ENCODE measurements around the gene MPV17L2. TPM values are rescaled to one million over a fixed set of nuclear protein-coding genes. Genes with fewer than 3 reads are reported as not detected.

MPV17L2 gene
- total RNA-seq, 1 donor from 2014 or later = 9.5 TPM

- FAIRE-seq (no peak), DNase-seq (ENCODE audit: low read depth) (no peak)
- no peaks in the 10 kb centered on the region for H3K27me3 ChIP-seq (ENCODE audit: control insufficient read depth, insufficient read depth, low read length)
- no peak overlapping the region for H3K4me3 ChIP-seq (ENCODE audit: low read depth, low read length)
- peaks cover 16% of the 10 kb centered on the region for H3K36me3 ChIP-seq (ENCODE audit: control insufficient read depth, insufficient read depth, low read length)
- TF ChIP-seq CTCF (IDR thresholded peaks at IDR 0.05; ENCODE audit: insufficient read depth, low read length, severe bottlenecking) = no peak
These were observed 22.2 kb upstream of the MPV17L2 start for GRCh38 chr19:18170714-18171255.

DNA sequence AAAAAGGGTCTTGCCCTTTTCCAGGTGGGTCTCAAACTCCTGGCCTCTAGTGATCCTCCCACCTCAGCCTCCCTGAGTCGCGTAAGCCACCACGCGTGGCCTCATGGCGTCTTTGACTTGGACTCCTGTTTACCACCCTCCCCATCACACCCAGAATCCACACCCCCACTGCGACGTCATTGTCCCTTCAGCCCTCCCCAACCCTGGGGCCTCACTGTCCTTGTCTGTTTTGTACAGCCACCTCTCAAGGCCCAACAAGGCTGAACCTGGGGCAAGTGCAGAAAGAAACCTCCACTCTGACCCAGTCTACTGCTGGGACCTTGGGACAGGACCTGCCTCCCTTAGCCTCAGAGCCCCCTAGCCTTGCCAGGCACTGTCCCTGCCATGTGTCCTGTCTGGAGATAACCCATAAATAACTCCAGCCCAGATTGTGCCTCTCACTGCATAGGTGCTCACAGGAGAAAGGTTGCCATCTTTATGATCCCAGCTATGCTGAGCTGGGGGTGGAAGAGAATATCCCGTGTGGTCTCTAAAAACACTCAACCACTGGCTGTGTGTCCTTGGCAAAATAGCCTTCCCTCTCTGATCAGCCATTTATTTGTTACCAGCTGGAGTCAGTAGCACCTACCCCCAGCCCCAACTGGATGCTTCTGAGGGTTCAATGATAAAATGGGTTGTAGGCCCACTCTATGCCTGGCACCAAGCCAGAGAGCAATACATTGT, 21.3 kb upstream of the MPV17L2 start:
- FAIRE-seq (no peak), DNase-seq (ENCODE audit: low read depth) (no peak)
- Histone ChIP-seq H3K27me3 (ENCODE audit: control insufficient read depth, insufficient read depth, low read length) (no peaks in the 10 kb centered on the region), H3K36me3 (ENCODE audit: control insufficient read depth, insufficient read depth, low read length) (peaks cover 12% of the 10 kb centered on the region), H3K4me3 (ENCODE audit: low read depth, low read length) (no peak overlapping the region)
- no peak for TF ChIP-seq CTCF (IDR thresholded peaks at IDR 0.05; ENCODE audit: insufficient read depth, low read length, severe bottlenecking)

GRCh38 chr19:18172331-18173053, 20.5 kb upstream of the MPV17L2 start:
- Histone ChIP-seq H3K36me3 (ENCODE audit: control insufficient read depth, insufficient read depth, low read length) (peaks cover 9% of the 10 kb centered on the region), H3K27me3 (ENCODE audit: control insufficient read depth, insufficient read depth, low read length) (no peaks in the 10 kb centered on the region), H3K4me3 (ENCODE audit: low read depth, low read length) (no peak overlapping the region)
- TF ChIP-seq CTCF (IDR thresholded peaks at IDR 0.05; ENCODE audit: insufficient read depth, low read length, severe bottlenecking) = no peak
- DNase-seq (ENCODE audit: low read depth) (no peak), FAIRE-seq (no peak)

- no peak for TF ChIP-seq CTCF (IDR thresholded peaks at IDR 0.05; ENCODE audit: insufficient read depth, low read length, severe bottlenecking)
- Histone ChIP-seq H3K27me3 (ENCODE audit: control insufficient read depth, insufficient read depth, low read length) (no peaks in the 10 kb centered on the region), H3K36me3 (ENCODE audit: control insufficient read depth, insufficient read depth, low read length) (peaks cover 5% of the 10 kb centered on the region), H3K4me3 (ENCODE audit: low read depth, low read length) (no peak overlapping the region)
- DNase-seq (ENCODE audit: low read depth) = no peak
- no peak for FAIRE-seq
These were observed 19.9 kb upstream of the MPV17L2 start for GRCh38 chr19:18173054-18173571.

- FAIRE-seq (no peak), DNase-seq (ENCODE audit: low read depth) (no peak)
- Histone ChIP-seq H3K4me3 (ENCODE audit: low read depth, low read length) (peak within 1 kb of the TSS; percentile 57), H3K36me3 (ENCODE audit: control insufficient read depth, insufficient read depth, low read length) (peaks cover 4% of the 10 kb centered on the region), H3K27me3 (ENCODE audit: control insufficient read depth, insufficient read depth, low read length) (no peaks in the 10 kb centered on the region)
- TF ChIP-seq CTCF (IDR thresholded peaks at IDR 0.05; ENCODE audit: insufficient read depth, low read length, severe bottlenecking) = no peak
These were observed 19.3 kb upstream of the MPV17L2 start, which contains the start of gene IFI30 for GRCh38 chr19:18173572-18174288. Gene IFI30, plus strand, starts transcription at chr19:18173813. Its CDS starts 29 bp downstream, at chr19:18173842.
